OCI-LY3 (cell line): ENCODE measurements around the gene ASTN2.
A peak's percentile ranks its signal among the peaks of the same experiment; 100 is the strongest.

Experiments
- EZH2phosphoT487 ChIP-seq: fragments of 200-600 bp; shearing (Covaris generic); IDR thresholded peaks from 2 replicates; pipeline ENCODE4 v1.6.1; 2018; ENCODE audit warnings: antibody characterized with exemption, mixed run types, low read depth
- TF ChIP-seq, protein P1 (sequence below): fragments of 200-600, 300-600 bp; sonication (generic); IDR thresholded peaks from 2 replicates; pipeline ENCODE4 v1.5.1; 2014; ENCODE audit warnings: antibody characterized with exemption, low read length, low read depth

DNA sequence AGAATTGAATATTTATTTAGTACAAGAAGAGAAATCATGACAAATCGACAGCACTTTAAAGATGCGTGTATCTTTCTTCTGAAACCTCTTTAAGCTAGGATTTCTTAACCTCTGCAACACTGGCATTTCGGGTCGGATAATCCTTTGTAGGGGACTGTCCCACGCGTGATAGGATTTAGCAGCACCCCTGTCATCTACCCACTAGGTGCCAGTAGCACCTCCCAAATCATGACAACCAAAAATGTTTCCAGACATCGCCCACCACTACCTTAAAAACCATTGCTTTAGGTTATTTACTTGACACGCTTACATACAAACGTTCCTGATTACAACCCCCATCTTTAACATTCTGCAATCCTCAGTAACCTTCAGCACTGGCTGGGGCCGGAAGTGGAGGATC lies 504.7 kb downstream of the ASTN2 start:
- TF ChIP-seq, protein P1, sequence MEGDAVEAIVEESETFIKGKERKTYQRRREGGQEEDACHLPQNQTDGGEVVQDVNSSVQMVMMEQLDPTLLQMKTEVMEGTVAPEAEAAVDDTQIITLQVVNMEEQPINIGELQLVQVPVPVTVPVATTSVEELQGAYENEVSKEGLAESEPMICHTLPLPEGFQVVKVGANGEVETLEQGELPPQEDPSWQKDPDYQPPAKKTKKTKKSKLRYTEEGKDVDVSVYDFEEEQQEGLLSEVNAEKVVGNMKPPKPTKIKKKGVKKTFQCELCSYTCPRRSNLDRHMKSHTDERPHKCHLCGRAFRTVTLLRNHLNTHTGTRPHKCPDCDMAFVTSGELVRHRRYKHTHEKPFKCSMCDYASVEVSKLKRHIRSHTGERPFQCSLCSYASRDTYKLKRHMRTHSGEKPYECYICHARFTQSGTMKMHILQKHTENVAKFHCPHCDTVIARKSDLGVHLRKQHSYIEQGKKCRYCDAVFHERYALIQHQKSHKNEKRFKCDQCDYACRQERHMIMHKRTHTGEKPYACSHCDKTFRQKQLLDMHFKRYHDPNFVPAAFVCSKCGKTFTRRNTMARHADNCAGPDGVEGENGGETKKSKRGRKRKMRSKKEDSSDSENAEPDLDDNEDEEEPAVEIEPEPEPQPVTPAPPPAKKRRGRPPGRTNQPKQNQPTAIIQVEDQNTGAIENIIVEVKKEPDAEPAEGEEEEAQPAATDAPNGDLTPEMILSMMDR: peak; percentile 60
- no peak for TF ChIP-seq EZH2phosphoT487
